NCI-H146 treated with DMSO at 0.1 percent for 48 hours (cell line): Measurements from ENCODE around the gene IL9R.
"Not testable (repeated sequence)": the region's sequence is repeated elsewhere in the genome, so short reads cannot be mapped to it uniquely, and the experiment has no call there.

Experiments
- DNase-seq: peaks from one replicate; lab custom pipeline; 2025; ENCODE audit not compliant: unreplicated experiment; lab: John Stamatoyannopoulos, UW

IL9R gene

GRCh38 chrX:156029296-156029695, 31.8 kb downstream of the IL9R start:
- not testable (repeated sequence) for DNase-seq

GRCh38 chrX:156029707-156030442, 32.4 kb downstream of the IL9R start:
- DNase-seq, result not testable (repeated sequence)

GRCh38 chrX:156030474-156030873, 33.0 kb downstream of the IL9R start:
- DNase-seq, result not testable (repeated sequence)
